ENCODE data around the gene USP53.
"Not testable (repeated sequence)": the region's sequence is repeated elsewhere in the genome, so short reads cannot be mapped to it uniquely, and the experiment has no call there.

The USP53 gene

DNA sequence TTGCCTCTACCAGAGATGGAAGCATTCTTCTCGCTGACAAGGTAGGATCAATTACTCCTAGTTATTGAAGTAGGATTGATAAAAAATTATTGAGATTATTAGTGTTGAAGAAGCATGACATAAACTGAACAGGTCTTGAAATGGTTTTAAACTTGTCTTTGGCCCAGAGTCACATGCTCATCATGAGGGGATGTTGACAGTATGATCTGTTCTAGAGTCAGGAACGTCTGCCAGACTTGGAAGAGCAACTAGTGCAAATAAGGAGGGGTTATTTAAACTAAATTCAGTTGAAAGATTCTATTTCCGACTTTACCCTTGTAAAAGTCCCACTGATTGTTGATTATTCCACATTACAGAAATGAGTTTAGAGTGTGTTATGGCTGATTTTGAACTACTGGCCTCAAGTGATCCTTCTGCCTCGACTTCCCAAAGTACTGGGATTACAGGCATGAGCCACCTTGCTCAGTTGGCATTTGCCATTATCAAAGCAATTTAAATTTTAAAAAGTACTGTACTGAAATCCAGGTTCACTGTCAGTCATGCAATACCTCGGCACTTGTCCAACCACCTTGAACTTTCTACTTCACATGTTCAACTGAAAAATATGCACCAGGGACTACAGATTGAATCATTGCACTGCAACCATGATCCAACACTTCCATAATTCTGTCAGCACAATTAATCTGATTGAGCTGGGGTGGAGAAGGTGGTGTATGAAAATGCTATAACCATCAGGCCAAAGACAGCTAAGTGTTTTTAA, 89.7 kb downstream of the USP53 start:
- H3K4me3 ChIP-seq (ENCODE audit: low read length): no peak overlapping the region
- TF ChIP-seq ZNF274 (IDR thresholded peaks at IDR 0.05; ENCODE audit: low read depth, low read length): no peak

DNA sequence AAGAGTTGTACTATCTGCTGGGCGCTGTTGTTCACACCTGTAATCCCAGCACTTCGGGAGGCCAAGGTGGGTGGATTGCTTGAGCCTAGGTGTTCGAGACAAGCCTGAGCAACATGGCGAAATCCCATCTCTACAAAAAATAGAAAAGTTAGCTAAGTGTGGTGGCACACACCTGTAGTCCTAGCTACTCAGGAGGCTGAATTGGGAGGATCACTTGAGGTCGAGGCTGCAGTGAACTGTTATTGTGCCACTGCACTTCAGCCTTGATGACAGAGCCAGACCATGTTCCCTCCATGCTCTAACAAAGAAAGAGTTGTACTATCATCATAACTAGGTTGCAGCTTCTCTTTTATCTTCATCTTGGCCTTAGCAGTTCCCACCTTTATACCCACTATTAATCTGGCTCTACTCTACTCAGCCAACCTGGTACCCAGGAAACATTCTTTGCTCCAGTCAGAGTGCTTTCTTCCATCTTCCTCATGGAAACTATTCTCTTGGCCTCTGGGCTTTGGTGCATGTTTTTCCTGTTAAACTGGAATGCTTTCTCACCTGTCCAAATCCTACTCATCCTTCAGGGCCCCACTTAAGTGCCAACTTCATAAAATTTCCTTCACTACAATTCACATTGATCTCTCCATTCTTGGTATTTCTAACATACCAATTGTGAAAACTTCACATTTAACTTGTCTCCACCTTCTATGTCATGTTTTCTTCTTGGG, 91.2 kb downstream of the USP53 start:
- no peak overlapping the region for H3K4me3 ChIP-seq (ENCODE audit: low read length)
- no peak for TF ChIP-seq ZNF274 (IDR thresholded peaks at IDR 0.05; ENCODE audit: low read depth, low read length)

- H3K4me3 ChIP-seq (ENCODE audit: low read length): no peak overlapping the region
- TF ChIP-seq ZNF274 (IDR thresholded peaks at IDR 0.05; ENCODE audit: low read depth, low read length): no peak
Observed at GRCh38 chr4:119304431-119304830, 91.9 kb downstream of the USP53 start.

- no peak overlapping the region for H3K4me3 ChIP-seq (ENCODE audit: low read length)
- no peak for TF ChIP-seq ZNF274 (IDR thresholded peaks at IDR 0.05; ENCODE audit: low read depth, low read length)
Observed at GRCh38 chr4:119307606-119308005, 95.1 kb downstream of the USP53 start.

- no peak for TF ChIP-seq ZNF274 (IDR thresholded peaks at IDR 0.05; ENCODE audit: low read depth, low read length)
- H3K4me3 ChIP-seq (ENCODE audit: low read length): no peak overlapping the region
Observed at GRCh38 chr4:119310826-119311225, 98.3 kb downstream of the USP53 start.

- TF ChIP-seq ZNF274 (IDR thresholded peaks at IDR 0.05; ENCODE audit: low read depth, low read length): no peak
- no peak overlapping the region for H3K4me3 ChIP-seq (ENCODE audit: low read length)
Observed at GRCh38 chr4:119313237-119313636, 100.7 kb downstream of the USP53 start.

- H3K4me3 ChIP-seq (ENCODE audit: low read length): no peak overlapping the region
- no peak for TF ChIP-seq ZNF274 (IDR thresholded peaks at IDR 0.05; ENCODE audit: low read depth, low read length)
Observed at GRCh38 chr4:119314356-119314755, 101.8 kb downstream of the USP53 start.

- TF ChIP-seq ZNF274 (IDR thresholded peaks at IDR 0.05; ENCODE audit: low read depth, low read length): no peak
Observed at GRCh38 chr4:119315036-119315435, 102.5 kb downstream of the USP53 start.

DNA sequence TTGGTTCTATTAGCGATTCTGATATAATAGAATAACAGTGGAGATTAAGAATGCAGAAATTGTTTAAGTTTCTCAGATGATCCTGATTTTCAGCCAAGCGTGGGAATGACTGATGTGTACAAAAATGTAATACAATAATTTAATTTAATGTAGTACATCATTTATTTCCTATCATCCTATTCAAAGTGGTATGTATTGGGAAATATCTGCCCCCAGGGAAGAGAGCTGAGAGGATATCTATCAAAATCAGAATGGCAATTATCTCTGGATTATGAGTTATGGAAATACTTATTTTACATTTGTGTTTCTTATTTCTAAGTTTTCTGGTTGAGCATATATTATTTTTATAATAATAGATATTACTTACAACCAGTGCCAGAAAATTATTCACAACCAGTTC, 105.5 kb downstream of the USP53 start:
- H3K4me3 ChIP-seq (ENCODE audit: low read length): no peak overlapping the region
- no peak for TF ChIP-seq ZNF274 (IDR thresholded peaks at IDR 0.05; ENCODE audit: low read depth, low read length)

More at GRCh38 chr4:119315036-119315435, 102.5 kb downstream of the USP53 start:
- H3K4me3 ChIP-seq (ENCODE audit: low read length): no peak overlapping the region

- TF ChIP-seq ZNF274 (IDR thresholded peaks at IDR 0.05; ENCODE audit: low read depth, low read length): no peak
- H3K4me3 ChIP-seq (ENCODE audit: low read length): no peak within 1 kb of the TSS
Observed at GRCh38 chr4:119321921-119322687, 109.6 kb downstream of the USP53 start, which contains the start of gene FABP2. Gene FABP2 (minus strand): TSS chr4:119322138. CDS start chr4:119322102, 36 bp downstream.

- TF ChIP-seq ZNF274 (IDR thresholded peaks at IDR 0.05; ENCODE audit: low read depth, low read length): no peak
- no peak overlapping the region for H3K4me3 ChIP-seq (ENCODE audit: low read length)
Observed at GRCh38 chr4:119328695-119329094, 116.2 kb downstream of the USP53 start.

DNA sequence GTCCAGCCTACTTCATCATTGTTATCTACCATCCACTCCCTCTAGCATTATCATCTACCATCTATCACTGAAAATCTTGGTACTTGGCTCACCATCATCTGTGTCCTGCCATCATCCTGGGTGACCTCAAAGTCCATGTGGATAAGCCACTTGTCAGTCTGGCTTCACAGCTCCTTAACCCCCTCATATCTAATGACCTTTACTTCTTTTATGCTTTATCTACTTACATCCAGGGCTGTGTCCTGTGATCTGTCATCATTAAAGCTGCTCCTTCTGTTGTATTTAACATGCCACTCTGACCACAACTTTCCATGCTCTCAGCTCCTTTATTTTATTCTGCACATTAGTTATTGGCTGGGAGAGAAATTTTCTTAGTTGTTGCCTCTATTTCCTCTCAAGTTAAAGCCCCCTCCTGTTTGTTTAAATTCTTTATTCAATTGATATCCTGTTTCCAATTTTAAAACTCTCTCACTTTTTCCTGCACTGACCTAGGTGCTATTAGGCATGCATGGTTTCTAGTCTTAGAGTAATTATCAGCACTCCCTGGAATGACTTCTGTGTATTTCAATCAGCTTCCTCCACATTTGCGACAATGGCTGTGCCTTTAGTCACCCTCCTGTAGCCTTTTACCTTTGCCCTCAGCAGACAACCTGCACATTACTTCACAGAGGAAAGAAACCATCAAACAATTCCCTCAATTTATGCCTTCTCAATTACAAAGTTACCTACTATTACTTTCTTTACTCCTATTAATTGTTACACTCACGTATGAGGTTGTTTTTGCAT, 117.5 kb downstream of the USP53 start:
- no peak overlapping the region for H3K4me3 ChIP-seq (ENCODE audit: low read length)
- no peak for TF ChIP-seq ZNF274 (IDR thresholded peaks at IDR 0.05; ENCODE audit: low read depth, low read length)

GRCh38 chr4:119336332-119336979, 123.9 kb downstream of the USP53 start:
- H3K4me3 ChIP-seq (ENCODE audit: low read length): not testable (repeated sequence)

Measured in GM08714 (cell line).